ENCODE results near the gene COL7A1.

GRCh38 chr3:48639944-48640606, 44.9 kb upstream of the COL7A1 start:
- TF ChIP-seq CTCF (IDR thresholded peaks at IDR 0.05; ENCODE audit: borderline replicate concordance, extremely low read depth, low read length, poor library complexity, severe bottlenecking) (no peak), EZH2 (IDR thresholded peaks at IDR 0.05; ENCODE audit: borderline replicate concordance, low read depth, low read length, severe bottlenecking) (no peak)
